HL-60/S4 treated with phorbol 12-myristate 13-acetate at 8.2 ng/mL for 4 days and 3 days (cell line): Measurements from ENCODE around the gene LINGO4.

Experiments used
- in situ Hi-C: fragments of 300-500 bp; cut with MboI; formaldehyde crosslinking; loops from 2 replicates; pipeline ENCODE4 v1.15.0; 2022; ENCODE audit warnings: low sequenced_read_pairs

Gene LINGO4

GRCh38 chr1:151759241-151759640, 46.0 kb downstream of the LINGO4 start:
- in situ Hi-C loops, result no loop called here

DNA sequence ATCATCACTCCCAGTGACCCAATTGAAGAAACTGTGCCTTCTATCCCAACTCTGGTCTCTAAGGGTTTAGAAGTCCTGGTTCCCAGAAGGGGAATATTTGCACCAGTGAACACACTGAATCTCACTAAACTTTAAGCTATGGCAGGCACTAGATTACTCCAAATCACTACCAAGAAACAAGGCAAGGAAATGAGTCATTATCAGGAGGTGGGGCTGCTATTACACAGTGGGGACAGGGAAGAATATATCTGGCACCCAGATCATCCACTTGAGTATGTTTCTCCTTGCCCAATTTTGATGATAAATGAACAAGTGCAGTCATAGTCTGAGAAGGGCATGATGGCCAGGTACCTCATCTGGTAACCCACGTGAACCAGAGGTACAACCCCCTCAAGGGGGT, 48.9 kb downstream of the LINGO4 start:
- in situ Hi-C loops, result no loop called here
